Hepatocyte (in vitro differentiated cells): Measurements from ENCODE around the gene REX1BD.

Experiments
- EZH2 ChIP-seq: fragments of 200-600 bp; sonication (generic); IDR thresholded peaks from 2 replicates; pipeline ENCODE4 v1.6.1; 2016; ENCODE audit warnings: antibody characterized with exemption, mild to moderate bottlenecking, borderline replicate concordance
- EZH2phosphoT487 ChIP-seq: fragments of 200-600 bp; sonication (generic); IDR thresholded peaks from one replicate; pipeline ENCODE4 v1.6.1; 2018; ENCODE audit warnings: antibody characterized with exemption, mild to moderate bottlenecking, low read depth, moderate library complexity; ENCODE audit not compliant: unreplicated experiment, severe bottlenecking
- TF ChIP-seq, protein P1 (sequence below): fragments of 200-600 bp; sonication (generic); IDR thresholded peaks from 2 replicates; pipeline ENCODE4 v1.5.1; 2016; ENCODE audit warnings: antibody characterized with exemption, mild to moderate bottlenecking; ENCODE audit not compliant: poor library complexity

- TF ChIP-seq, protein P1, sequence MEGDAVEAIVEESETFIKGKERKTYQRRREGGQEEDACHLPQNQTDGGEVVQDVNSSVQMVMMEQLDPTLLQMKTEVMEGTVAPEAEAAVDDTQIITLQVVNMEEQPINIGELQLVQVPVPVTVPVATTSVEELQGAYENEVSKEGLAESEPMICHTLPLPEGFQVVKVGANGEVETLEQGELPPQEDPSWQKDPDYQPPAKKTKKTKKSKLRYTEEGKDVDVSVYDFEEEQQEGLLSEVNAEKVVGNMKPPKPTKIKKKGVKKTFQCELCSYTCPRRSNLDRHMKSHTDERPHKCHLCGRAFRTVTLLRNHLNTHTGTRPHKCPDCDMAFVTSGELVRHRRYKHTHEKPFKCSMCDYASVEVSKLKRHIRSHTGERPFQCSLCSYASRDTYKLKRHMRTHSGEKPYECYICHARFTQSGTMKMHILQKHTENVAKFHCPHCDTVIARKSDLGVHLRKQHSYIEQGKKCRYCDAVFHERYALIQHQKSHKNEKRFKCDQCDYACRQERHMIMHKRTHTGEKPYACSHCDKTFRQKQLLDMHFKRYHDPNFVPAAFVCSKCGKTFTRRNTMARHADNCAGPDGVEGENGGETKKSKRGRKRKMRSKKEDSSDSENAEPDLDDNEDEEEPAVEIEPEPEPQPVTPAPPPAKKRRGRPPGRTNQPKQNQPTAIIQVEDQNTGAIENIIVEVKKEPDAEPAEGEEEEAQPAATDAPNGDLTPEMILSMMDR = no peak
- TF ChIP-seq EZH2phosphoT487 (no peak), EZH2 (no peak)
These were observed 47.2 kb upstream of the REX1BD start for GRCh38 chr19:18541258-18541991.
